Liver (tissue), 3 donors: Measurements from ENCODE around the gene SYT8.

Experiments used
- CTCF ChIP-seq: fragments of 150-350 bp; IDR thresholded peaks from 2 replicates; pipeline ENCODE4 v1.5.1; 2017; ENCODE audit warnings: improper control_type of control experiment, low read depth, low read length; ENCODE audit not compliant: missing input control
- JUND ChIP-seq, 2 donors: IDR thresholded peaks; 2 replicates each; pipeline ENCODE4 v1.6.1; 2016; ENCODE audit warnings: antibody characterized with exemption in 2 of 2
- TF ChIP-seq, protein P1 (sequence below): IDR thresholded peaks from 2 replicates; pipeline ENCODE4 v1.6.1; 2016; ENCODE audit warnings: antibody characterized with exemption, mild to moderate bottlenecking
- donor health status: healthy.
- donor health status: healthy.

GRCh38 chr11:1852877-1853276 lies 18.1 kb downstream of the SYT8 start, which contains the start of gene LSP1:
- TF ChIP-seq CTCF (no peak), JUND (IDR thresholded peaks at IDR 0.05) (no peak)
- TF ChIP-seq, protein P1, sequence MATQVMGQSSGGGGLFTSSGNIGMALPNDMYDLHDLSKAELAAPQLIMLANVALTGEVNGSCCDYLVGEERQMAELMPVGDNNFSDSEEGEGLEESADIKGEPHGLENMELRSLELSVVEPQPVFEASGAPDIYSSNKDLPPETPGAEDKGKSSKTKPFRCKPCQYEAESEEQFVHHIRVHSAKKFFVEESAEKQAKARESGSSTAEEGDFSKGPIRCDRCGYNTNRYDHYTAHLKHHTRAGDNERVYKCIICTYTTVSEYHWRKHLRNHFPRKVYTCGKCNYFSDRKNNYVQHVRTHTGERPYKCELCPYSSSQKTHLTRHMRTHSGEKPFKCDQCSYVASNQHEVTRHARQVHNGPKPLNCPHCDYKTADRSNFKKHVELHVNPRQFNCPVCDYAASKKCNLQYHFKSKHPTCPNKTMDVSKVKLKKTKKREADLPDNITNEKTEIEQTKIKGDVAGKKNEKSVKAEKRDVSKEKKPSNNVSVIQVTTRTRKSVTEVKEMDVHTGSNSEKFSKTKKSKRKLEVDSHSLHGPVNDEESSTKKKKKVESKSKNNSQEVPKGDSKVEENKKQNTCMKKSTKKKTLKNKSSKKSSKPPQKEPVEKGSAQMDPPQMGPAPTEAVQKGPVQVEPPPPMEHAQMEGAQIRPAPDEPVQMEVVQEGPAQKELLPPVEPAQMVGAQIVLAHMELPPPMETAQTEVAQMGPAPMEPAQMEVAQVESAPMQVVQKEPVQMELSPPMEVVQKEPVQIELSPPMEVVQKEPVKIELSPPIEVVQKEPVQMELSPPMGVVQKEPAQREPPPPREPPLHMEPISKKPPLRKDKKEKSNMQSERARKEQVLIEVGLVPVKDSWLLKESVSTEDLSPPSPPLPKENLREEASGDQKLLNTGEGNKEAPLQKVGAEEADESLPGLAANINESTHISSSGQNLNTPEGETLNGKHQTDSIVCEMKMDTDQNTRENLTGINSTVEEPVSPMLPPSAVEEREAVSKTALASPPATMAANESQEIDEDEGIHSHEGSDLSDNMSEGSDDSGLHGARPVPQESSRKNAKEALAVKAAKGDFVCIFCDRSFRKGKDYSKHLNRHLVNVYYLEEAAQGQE, result no peak
